HS-5 (cell line): ENCODE measurements around the gene FBLN2.

Experiments used
- DNase-seq: peaks from one replicate; pipeline ENCODE4 v3.0.0-alpha.2; 2012; ENCODE audit warnings: low read depth

The FBLN2 gene

GRCh38 chr3:13665582-13666226 lies 116.8 kb downstream of the FBLN2 start:
- no peak for DNase-seq

- DNase-seq: no peak
Observed at GRCh38 chr3:13666227-13666619, 117.3 kb downstream of the FBLN2 start.

- no peak for DNase-seq
Observed at GRCh38 chr3:13666781-13667709, 118.1 kb downstream of the FBLN2 start.

GRCh38 chr3:13668136-13668535 lies 119.2 kb downstream of the FBLN2 start:
- no peak for DNase-seq

GRCh38 chr3:13669457-13669856 lies 120.5 kb downstream of the FBLN2 start:
- DNase-seq: no peak

DNA sequence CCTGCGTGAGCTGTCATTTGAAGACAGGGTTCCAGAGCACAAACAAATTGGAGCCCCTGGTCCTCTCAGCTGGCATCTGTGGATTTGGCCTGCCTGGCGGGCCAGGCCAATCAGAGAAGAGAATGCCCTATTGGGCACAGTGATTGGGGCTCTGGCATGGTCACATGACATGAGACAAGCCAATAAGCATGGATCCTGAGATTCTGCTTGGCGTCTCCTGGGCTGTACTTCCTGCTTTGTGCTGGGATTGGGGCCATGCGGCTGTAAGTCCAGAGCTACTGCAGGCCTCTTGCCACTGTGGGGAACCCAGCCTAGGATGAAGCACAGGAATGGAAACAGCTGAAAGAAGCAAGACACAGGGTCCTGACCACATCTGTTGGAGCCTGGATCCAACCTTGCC lies 121.4 kb downstream of the FBLN2 start:
- no peak for DNase-seq

GRCh38 chr3:13671482-13672233 lies 122.7 kb downstream of the FBLN2 start:
- no peak for DNase-seq

DNA sequence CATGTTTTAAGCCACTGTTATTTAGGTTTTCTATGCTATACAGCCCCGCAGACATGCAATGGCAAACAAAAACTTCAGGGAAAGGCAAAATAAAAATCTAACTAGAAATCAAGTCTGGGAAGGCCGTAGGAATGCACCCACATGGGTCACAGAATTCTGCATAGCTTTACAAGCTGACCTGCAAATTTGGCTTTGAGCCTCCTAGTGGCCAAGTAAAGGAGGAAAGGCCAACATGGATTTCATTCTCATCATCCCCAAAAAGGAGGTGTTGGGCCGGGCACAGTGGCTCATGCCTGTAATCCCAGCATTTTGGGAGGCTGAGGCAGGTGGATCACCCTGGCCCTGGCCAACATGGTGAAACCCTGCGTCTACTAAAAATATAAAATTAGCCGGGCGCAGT lies 124.3 kb downstream of the FBLN2 start:
- no peak for DNase-seq

DNA sequence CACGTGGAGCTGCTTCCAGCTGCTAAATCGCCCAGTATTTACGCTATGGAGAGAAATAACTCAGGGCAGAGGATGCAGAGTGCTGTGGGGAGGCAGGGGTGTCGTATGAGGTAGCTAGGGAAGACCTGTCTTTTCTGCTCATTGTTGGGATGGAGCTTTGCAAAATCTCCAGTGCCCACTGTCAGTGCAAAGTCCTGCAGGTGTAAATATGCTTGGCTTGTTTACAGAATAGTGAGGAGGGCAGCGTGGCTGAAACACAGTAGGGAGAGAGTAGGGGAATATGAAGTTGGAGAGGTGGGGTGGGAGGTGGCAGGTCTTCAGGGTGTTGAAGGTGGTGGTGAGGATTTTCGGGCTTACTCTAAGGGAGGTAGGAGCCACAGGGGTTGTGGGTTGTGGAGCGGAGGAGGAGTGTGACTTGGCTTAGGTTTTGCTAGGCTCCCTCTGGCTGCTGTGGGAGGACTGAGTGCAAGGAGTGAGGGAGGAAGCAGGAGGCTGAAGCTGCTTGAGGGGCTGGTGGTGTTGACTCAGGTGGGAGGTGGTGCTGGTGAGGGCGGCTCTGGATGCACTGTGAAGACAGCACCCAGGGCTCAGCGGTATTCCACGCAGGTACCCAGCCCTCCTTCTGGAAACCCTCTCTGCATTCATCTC lies 125.7 kb downstream of the FBLN2 start:
- DNase-seq: no peak

DNA sequence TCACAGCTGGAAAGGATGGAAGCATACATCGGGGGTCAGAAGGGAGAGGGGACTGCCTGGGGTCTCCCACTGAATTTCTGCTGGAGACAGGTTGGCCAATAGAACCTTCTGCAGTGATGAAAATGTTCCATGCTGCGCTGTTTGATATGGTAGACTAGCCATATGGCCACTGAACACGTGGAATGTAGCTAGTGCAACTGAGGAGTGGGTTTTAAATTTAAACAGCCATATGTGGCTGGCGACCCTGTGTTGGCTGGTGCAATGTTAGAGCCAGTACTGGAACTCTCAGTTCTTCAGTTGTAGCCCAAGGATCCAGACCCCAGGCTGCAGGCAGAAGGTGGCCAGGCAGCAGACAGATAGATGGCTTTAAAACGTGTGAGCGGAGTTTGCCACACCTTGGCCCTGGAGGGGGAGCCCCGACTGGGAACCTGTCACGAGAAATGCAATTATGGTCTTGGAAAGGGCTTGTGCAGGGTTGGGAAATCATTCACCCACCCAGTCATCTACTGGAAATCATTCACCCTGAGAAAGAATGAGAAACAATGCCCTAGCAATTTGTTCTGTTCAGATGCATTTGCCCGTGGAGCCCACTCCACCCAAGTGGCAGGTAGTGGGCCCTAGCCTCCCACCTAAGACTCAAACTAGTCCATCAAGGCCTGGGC lies 127.6 kb downstream of the FBLN2 start:
- DNase-seq: no peak

DNA sequence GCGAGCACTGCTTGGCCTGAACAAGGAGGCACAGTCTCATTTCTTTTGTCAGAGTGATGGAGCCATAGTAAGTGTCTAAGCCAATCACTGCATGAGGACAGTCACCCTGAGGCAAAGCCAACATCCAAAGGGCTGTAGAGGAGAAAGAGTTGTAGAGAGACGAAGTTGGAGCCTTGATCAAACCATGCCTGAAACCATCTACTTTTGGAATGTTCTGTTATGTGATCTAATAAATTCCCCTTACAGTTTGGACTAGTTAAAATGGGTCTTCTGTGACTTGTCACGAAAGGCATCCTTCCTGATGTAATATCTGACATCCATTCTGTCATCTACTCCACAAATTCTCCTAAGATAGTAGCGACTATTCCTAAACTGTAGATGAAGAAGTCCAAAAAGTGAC lies 128.3 kb downstream of the FBLN2 start:
- DNase-seq: no peak

- DNase-seq: no peak
Observed at GRCh38 chr3:13681931-13682330, 133.0 kb downstream of the FBLN2 start.

GRCh38 chr3:13682331-13683013 lies 133.5 kb downstream of the FBLN2 start:
- DNase-seq: no peak

GRCh38 chr3:13683288-13683687 lies 134.4 kb downstream of the FBLN2 start:
- no peak for DNase-seq

- no peak for DNase-seq
Observed at GRCh38 chr3:13683772-13684171, 134.8 kb downstream of the FBLN2 start.

DNA sequence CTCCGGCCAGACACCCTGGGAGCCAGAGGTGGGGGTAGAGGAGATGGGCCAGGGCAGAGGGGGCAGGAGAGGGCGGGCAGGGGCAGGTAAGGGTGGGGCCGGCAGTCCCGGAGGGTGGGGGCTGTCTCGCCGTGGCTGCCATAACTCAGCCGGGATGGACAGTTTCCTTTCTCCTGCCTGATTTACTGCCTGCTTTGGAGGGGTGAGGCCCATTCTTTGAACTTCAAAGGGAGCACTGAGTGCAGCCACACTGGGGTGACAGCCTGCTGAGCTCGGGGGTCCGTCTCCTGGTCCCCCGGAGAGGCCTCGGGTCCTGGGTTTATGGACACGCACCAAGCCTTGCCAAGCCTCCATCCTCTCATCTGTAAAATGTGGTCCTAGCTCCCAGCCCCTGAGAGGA lies 135.4 kb downstream of the FBLN2 start:
- no peak for DNase-seq

DNA sequence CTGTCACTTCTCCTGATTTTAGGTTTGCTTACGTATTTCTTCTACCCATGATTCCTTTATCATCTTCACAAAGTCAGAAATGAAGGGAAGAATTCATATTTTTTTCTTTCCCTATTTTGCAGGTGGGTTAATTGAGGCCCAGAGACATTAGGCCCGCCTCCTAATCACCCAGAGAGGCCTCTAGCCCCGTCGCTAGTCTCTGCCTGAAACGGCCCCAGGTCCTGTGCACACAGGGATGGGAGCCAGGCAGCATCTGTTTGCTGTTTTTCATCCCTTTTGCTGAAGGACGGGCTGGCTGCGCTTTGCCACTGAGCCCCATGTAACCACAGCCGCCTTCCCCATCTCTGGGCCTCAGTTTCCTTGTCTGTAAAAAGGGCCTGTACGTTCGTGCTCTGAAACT lies 135.9 kb downstream of the FBLN2 start:
- DNase-seq: no peak

DNA sequence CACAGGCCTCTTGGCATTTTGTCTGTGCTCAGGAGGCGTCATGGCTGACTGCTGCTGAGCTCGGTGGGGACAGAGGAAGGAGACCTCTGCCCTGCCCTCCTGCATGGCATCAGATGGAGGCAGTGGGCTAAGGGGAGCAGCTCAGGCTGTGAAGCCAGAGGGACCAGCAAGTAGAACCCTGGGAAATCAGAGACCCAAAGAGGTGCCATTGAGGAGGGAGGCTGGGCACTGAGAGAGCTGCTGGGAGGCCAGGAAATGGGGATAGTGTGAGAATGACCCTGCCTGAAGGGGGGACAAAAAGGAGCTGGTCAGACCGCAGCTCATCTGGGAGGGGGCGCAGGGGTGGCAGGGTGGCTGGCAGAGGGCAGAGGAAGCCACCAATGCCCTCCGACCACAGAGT lies 136.8 kb downstream of the FBLN2 start:
- DNase-seq: no peak

DNA sequence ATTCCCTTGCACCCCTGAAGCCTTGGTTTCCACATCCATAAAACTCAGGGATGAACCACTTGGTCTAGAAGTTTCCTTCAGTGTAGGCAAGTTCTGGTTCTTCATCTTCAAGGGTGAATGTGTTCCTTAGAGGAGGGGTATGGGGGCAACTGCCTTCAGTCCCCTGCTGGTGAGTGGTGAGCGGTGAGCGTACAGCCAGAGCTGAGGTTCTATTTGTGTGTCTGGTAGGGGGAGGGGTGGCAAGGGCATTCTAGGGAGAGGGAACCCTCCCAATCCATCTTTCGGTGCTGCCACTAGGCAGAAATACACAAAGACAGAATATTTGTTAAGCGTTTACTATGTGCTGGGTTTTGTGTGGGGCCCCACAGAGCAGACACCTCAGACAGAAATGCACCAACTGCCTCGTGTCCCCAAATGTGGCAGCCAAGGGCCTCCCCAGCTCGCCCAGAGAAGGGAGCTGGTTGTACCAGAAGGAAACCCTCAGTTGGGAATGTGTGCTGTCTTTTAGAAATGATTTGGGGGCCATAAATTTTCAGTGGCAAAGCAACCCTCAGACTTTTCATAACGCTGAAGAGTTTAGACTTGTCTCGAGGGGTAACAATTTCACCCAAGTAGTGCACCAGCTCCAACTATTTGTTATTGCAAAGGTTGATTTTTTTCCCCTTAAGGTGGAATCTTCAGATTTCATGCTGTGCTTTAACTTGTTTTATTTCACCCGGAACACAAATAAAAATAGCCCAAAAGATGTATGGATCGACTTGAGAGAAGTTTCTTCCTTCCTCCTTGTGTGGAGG lies 137.6 kb downstream of the FBLN2 start:
- no peak for DNase-seq

GRCh38 chr3:13687517-13687943 lies 138.6 kb downstream of the FBLN2 start:
- no peak for DNase-seq
